GM15510 (cell line): Measurements from ENCODE around the gene PAX5.

Experiments
- POLR2A ChIP-seq: IDR thresholded peaks from 3 replicates; pipeline ENCODE4 v1.6.1; 2011; ENCODE audit warnings: borderline replicate concordance; ENCODE audit not compliant: insufficient read length; ENCODE audit errors: extremely low read depth

The PAX5 gene

GRCh38 chr9:36987891-36988290, 46.2 kb downstream of the PAX5 start:
- no peak for TF ChIP-seq POLR2A

DNA sequence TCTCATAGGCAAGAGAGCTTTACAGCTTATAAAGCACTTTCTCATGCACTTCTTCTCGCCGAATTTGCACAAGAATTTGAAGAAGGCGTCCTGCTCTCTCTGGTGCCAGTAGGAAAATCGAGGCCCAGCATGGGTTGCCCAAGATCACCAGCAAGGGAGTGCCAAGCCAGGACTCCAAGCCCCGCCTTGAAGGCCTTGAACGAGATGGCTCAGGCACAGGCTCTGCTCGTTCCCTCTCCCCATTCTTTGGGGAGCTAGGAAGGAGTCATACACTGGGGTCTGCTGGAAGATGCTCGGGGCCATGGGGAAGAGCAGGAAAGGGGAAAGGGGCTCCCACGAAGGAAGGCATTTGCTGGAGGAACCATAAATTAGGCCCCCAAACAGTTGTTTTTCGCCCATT, 46.7 kb downstream of the PAX5 start:
- TF ChIP-seq POLR2A: no peak

DNA sequence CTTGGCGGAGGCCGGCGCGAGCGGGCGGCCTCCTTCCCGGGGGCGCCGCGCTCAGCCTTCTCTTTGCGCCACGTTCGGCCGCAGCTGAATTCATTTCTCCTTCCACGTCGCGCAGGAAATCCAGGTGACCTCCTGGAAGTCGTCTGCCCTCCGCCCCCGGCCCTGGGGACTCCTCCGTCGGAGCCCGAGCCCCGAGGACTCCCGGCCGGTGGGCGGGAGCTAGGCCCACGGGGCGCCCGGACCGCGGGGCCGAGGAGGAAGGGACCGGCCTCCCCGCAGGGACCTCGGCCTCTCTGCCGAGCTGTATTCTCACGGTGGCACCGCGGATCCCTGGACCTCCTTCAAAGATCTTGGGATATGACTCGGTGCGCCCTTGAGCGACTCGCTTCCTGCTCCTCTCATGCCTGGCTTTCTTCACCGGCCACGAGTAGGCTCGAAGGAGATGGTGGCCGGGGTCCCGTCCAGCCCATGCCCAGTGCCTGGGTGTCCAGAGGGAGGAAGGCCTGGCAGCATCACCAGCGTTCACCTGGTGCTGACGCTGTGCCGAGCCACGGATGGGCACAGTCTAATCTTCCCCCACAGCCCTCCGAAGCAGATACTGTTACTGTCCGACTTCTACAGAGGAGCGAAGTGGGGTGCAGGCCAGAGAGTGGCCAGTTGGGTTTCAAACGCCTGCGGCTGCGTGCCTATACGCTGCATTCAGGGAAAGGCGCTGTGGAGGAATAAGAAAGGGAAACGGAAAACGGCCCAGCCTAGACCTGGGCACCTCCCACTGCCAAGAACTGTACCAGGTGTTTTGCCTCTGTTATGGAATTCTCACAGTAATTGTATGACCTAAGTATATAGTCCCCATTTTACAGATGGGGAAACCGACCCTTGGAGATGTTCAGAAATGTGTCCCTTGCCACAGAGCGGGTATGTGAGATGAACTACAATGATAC, 47.3 kb downstream of the PAX5 start:
- TF ChIP-seq POLR2A: peak; percentile 13

DNA sequence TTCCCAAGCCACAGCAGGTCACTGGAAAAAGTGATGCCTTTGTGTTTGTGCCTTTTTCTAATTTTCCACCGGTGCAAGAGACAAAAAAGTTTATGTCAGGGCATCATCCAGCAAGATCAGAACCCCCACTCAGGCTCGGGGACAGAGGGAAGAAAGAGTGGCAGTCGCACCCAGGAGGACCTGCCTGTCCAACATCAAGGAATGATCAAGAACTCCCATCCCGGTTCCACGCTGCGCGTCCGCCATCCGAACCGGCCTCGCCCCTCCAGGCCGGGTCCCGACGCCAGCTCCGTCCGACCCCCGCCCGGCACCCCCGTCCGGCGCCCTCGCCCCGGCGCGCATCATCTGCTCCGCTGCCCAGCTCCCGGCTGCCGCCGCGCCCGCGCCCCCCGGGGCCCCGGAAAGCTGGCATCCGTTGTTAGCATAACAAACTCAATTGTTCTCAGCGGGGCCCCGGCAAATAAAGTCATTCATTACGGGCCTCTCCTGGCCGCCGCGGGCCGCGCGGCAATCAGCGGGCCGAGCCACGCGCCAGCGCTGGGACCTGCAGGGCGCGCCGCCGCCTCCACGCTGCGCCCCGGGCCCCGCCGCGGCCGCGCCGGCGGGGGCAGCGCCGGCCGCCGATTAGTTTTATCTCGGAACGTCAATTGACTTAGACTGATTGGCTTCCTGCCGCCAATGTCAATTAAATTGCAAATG, 48.1 kb downstream of the PAX5 start:
- no peak for TF ChIP-seq POLR2A

- no peak for TF ChIP-seq POLR2A
Measured at GRCh38 chr9:36985061-36985768, 48.9 kb downstream of the PAX5 start.

DNA sequence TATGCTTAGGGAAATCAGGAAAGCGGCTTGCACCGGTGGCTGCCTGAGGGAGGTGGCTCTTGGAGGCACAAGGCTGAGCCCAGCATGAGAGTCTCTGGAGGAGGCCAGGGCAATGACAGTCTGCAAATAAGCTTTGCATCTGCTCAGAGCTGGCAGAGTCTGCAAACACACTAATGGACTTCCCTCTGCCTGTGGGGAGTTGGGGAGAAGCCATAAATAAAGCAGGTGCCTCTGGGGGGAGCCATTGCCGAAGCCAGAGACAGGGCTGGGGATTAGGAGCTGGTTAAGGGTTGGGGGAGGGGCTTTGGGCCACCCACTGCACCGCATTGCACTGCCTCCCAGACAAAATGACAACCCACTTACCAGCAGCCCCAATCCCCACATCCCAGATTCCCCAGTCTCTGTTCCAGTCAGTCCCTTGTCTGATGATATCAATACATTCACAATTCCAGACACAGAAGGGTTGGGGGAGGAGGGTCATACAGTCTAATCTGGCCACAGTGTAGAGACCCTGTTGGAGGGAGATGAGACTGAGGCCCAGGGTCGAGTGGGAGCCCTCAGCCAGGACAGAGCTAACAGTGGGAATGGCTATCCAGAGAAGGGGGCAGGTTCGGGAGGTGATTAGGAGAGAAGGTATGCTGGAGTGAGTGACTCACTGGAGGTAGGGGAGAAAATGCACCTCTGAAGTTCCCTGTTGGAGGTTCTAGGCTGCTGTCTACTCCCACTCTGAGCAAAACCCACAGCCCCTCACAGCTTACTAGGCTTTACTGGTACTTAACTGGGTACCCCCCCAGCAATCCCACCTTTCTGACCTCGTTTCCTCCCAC, 53.7 kb downstream of the PAX5 start:
- TF ChIP-seq POLR2A: no peak

DNA sequence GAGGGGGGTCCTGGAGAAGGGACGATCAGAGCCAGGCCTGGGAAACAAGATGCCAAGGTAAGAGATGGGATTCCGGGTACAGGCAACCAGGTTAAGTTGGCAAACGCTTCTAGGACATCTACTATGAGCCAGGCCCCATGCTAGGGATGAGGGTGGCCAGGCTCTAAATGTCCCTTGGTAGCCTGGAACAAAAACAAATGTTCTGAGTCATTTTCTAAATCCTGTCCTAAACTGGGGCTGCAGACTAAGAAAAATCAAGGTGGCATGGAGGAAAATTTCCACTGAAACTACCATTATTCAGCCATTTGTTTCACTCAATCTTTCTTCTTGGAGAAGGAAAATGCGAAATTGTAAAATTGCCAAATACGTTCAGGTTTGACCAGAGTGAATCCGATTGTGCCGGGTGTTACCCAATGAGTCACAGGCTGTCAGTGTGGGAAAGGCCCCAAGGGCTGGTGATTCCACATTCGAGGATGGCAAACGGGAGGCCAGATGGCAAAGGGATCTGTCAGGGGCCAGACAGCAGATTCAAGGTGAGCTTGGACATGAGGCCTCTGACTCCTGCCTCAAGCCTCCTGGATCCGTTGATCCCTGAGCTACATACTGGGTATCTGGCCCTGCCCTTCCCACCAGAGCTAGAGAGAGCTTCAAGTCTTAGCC, 57.6 kb downstream of the PAX5 start:
- no peak for TF ChIP-seq POLR2A

DNA sequence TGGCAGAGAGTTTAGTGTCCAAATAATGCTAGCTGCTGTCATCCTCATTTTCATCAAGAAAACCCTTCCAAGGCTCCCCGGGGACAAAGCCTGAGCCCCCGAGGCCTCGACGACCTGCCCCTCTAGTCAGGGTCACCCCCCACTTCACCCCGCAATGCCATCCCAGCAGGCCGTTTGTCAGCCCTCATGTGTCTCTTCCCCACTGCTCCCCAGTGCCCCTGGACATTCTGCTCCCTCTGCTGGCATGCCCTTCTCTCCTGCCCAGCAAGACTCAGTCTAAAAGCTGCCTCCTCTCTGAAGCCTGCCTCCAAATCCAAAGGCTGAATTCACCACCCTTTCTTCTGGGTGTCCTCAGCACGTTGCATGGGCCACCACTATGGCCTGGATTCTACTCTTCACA, 59.3 kb downstream of the PAX5 start:
- TF ChIP-seq POLR2A: no peak

DNA sequence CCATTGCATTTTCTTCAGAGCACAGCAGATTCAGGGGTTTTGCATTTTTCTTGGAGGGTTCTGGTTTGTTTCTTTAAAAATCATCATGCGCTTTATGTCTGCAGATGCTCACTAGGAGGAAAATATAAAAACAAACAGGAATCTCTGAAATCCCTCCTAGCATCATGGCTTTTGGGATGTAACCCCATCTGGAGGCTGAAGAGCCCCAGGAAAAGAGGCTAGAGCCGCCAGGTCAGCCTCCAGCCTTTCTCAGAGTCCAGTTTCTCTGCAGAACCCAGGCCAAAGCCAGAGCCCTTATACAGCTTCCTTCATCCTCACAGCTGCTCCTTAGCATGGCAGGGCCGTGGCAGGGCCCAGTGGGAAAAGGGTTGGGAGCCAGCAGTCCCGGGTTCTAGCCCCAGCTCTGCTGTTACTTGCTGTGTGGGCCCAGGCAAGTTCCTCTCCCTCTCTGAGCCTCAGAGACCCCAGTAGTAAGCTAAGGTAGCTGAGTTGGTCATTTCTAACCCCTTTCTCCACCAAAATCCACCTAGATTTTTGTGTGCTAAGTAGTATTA, 62.1 kb downstream of the PAX5 start:
- no peak for TF ChIP-seq POLR2A

DNA sequence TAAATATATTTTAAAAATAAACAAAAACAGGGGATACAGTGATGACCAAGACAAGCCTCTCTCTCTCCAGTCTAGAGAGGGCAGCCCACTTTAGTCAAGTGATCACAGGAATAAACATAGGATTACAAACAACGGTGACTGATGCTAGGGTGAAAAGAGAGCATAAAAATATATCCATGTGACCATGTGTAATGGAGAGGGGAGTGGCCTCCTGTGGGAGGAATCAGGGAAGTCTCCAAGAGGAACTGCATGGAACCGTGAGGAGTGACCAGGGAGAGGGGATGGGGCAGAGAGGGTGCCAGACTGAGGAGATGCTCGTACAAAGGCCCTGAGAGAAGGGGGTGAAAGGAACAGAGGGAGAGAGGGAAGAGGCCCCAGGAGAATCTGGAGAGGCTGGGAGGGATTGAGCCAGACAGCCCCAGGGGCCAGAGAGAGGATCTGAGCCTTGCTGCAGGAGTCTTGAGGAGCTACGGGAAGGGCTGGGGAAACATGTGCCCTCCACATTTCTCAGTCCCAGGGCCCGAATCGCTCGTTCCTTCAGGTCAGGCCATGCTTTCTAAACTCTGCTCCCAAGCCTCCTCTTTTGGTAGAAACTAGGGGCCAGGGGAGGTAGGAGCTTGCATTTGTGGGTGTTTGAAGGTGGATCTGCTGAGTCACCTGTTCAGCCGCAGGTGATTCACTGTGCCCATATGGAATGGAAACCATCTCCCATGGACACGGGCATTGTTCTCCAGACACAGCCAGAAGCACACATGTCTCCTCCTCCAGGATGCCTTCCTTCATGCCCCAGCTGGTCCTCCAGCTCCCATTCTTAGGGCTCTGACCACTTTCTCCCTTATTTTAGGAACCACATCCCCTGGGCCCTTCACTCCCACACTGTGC, 63.8 kb downstream of the PAX5 start:
- no peak for TF ChIP-seq POLR2A

DNA sequence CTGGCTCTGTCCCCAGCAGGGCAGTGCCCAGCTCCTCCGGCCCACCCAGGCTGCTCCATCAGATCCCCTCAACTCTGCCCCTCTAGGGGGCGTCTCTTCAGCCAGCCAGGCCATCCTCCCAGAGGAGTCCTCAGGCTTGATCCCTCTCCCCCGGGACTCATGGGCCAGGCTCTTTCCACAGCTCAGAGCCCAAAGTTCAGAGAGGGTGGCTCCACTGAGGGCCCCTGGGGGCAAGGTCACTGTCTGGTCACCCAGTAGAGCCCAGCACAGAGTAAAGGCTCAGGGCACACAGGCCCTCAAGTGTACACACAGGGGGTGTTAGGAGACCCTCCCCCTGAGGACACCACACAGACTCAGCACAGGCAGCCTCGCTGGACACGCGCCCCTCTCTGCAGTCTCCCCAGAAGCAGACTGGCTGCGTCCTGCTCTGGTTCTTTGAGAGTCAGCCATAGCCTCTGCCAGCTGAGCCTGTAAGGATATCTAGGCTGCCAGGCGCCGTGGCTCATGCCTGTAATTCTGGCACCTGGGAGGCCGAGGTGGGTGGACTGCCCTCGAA, 64.8 kb downstream of the PAX5 start:
- TF ChIP-seq POLR2A: no peak

GRCh38 chr9:36968574-36969215, 65.4 kb downstream of the PAX5 start:
- TF ChIP-seq POLR2A: no peak
